ENCODE data around the gene UBE2N.

The UBE2N gene

GRCh38 chr12:93429852-93430251 lies 11.9 kb downstream of the UBE2N start:
- Histone ChIP-seq H3K4me1 (ENCODE audit: control insufficient read depth in 2 of 2, insufficient read depth in 2 of 2, low read length in 2 of 2) (peaks cover 10 to 16% of the 10 kb centered on the region in 2 donors), H3K27me3 (ENCODE audit: control insufficient read depth in 2 of 2, insufficient read depth in 2 of 2, low read length in 2 of 2) (no peaks in the 10 kb centered on the region), H3K27ac (ENCODE audit: low read depth in 2 of 2, low read length in 2 of 2) (no peak overlapping the region), H3K36me3 (ENCODE audit: control insufficient read depth in 2 of 2, insufficient read depth in 2 of 2, low read length in 2 of 2) (no peaks in the 10 kb centered on the region), H3K4me3 (ENCODE audit: low read length in 2 of 2) (no peak overlapping the region), H3K9ac (ENCODE audit: low read depth in 1 of 2, low read length in 2 of 2) (no peak overlapping the region), H3K9me3 (ENCODE audit: control insufficient read depth in 2 of 2, low read length in 2 of 2) (no peaks in the 10 kb centered on the region)

- no peaks in the 10 kb centered on the region for H3K9me3 ChIP-seq (ENCODE audit: control insufficient read depth in 2 of 2, low read length in 2 of 2)
- no peak overlapping the region for H3K27ac ChIP-seq (ENCODE audit: low read depth in 2 of 2, low read length in 2 of 2)
- H3K27me3 ChIP-seq (ENCODE audit: control insufficient read depth in 2 of 2, insufficient read depth in 2 of 2, low read length in 2 of 2): no peaks in the 10 kb centered on the region
- no peaks in the 10 kb centered on the region for H3K36me3 ChIP-seq (ENCODE audit: control insufficient read depth in 2 of 2, insufficient read depth in 2 of 2, low read length in 2 of 2)
- H3K4me3 ChIP-seq (ENCODE audit: low read length in 2 of 2): no peak overlapping the region
- H3K9ac ChIP-seq (ENCODE audit: low read depth in 1 of 2, low read length in 2 of 2): no peak overlapping the region
- peaks cover 10 to 15% of the 10 kb centered on the region in 2 donors for H3K4me1 ChIP-seq (ENCODE audit: control insufficient read depth in 2 of 2, insufficient read depth in 2 of 2, low read length in 2 of 2)
Measured at GRCh38 chr12:93429448-93429847, 12.3 kb downstream of the UBE2N start.

- Histone ChIP-seq H3K9me3 (ENCODE audit: control insufficient read depth in 2 of 2, low read length in 2 of 2) (no peaks in the 10 kb centered on the region), H3K27ac (ENCODE audit: low read depth in 2 of 2, low read length in 2 of 2) (no peak overlapping the region), H3K4me1 (ENCODE audit: control insufficient read depth in 2 of 2, insufficient read depth in 2 of 2, low read length in 2 of 2) (peaks cover 10 to 15% of the 10 kb centered on the region in 2 donors)
Measured at GRCh38 chr12:93427779-93428564, 13.8 kb downstream of the UBE2N start.

GRCh38 chr12:93426412-93426805 lies 15.3 kb downstream of the UBE2N start:
- H3K36me3 ChIP-seq (ENCODE audit: control insufficient read depth in 2 of 2, insufficient read depth in 2 of 2, low read length in 2 of 2): no peaks in the 10 kb centered on the region
- no peaks in the 10 kb centered on the region for H3K27me3 ChIP-seq (ENCODE audit: control insufficient read depth in 2 of 2, insufficient read depth in 2 of 2, low read length in 2 of 2)
- H3K4me3 ChIP-seq (ENCODE audit: low read length in 2 of 2): no peak overlapping the region
- H3K4me1 ChIP-seq (ENCODE audit: control insufficient read depth in 2 of 2, insufficient read depth in 2 of 2, low read length in 2 of 2): peaks cover 10 to 15% of the 10 kb centered on the region in 2 donors
- H3K9ac ChIP-seq (ENCODE audit: low read depth in 1 of 2, low read length in 2 of 2): no peak overlapping the region
- H3K27ac ChIP-seq (ENCODE audit: low read depth in 2 of 2, low read length in 2 of 2): no peak overlapping the region
- no peaks in the 10 kb centered on the region for H3K9me3 ChIP-seq (ENCODE audit: control insufficient read depth in 2 of 2, low read length in 2 of 2)

More at GRCh38 chr12:93427779-93428564, 13.8 kb downstream of the UBE2N start:
- H3K36me3 ChIP-seq (ENCODE audit: control insufficient read depth in 2 of 2, insufficient read depth in 2 of 2, low read length in 2 of 2): no peaks in the 10 kb centered on the region
- no peak overlapping the region for H3K4me3 ChIP-seq (ENCODE audit: low read length in 2 of 2)
- no peaks in the 10 kb centered on the region for H3K27me3 ChIP-seq (ENCODE audit: control insufficient read depth in 2 of 2, insufficient read depth in 2 of 2, low read length in 2 of 2)
- no peak overlapping the region for H3K9ac ChIP-seq (ENCODE audit: low read depth in 1 of 2, low read length in 2 of 2)

- Histone ChIP-seq H3K27me3 (ENCODE audit: control insufficient read depth in 2 of 2, insufficient read depth in 2 of 2, low read length in 2 of 2) (no peaks in the 10 kb centered on the region), H3K4me1 (ENCODE audit: control insufficient read depth in 2 of 2, insufficient read depth in 2 of 2, low read length in 2 of 2) (peaks cover 10 to 15% of the 10 kb centered on the region in 2 donors), H3K36me3 (ENCODE audit: control insufficient read depth in 2 of 2, insufficient read depth in 2 of 2, low read length in 2 of 2) (no peaks in the 10 kb centered on the region), H3K9me3 (ENCODE audit: control insufficient read depth in 2 of 2, low read length in 2 of 2) (no peaks in the 10 kb centered on the region), H3K27ac (ENCODE audit: low read depth in 2 of 2, low read length in 2 of 2) (no peak overlapping the region), H3K9ac (ENCODE audit: low read depth in 1 of 2, low read length in 2 of 2) (no peak overlapping the region), H3K4me3 (ENCODE audit: low read length in 2 of 2) (no peak overlapping the region)
Measured at GRCh38 chr12:93425736-93426411, 15.9 kb downstream of the UBE2N start.

GRCh38 chr12:93422050-93422449 lies 19.7 kb downstream of the UBE2N start:
- Histone ChIP-seq H3K4me1 (ENCODE audit: control insufficient read depth in 2 of 2, insufficient read depth in 2 of 2, low read length in 2 of 2) (peaks cover 10 to 15% of the 10 kb centered on the region in 2 donors), H3K9ac (ENCODE audit: low read depth in 1 of 2, low read length in 2 of 2) (no peak overlapping the region), H3K4me3 (ENCODE audit: low read length in 2 of 2) (no peak overlapping the region), H3K36me3 (ENCODE audit: control insufficient read depth in 2 of 2, insufficient read depth in 2 of 2, low read length in 2 of 2) (no peaks in the 10 kb centered on the region), H3K27me3 (ENCODE audit: control insufficient read depth in 2 of 2, insufficient read depth in 2 of 2, low read length in 2 of 2) (no peaks in the 10 kb centered on the region), H3K27ac (ENCODE audit: low read depth in 2 of 2, low read length in 2 of 2) (no peak overlapping the region), H3K9me3 (ENCODE audit: control insufficient read depth in 2 of 2, low read length in 2 of 2) (no peaks in the 10 kb centered on the region)

- H3K27me3 ChIP-seq (ENCODE audit: control insufficient read depth in 2 of 2, insufficient read depth in 2 of 2, low read length in 2 of 2): no peaks in the 10 kb centered on the region
- H3K9ac ChIP-seq (ENCODE audit: low read depth in 1 of 2, low read length in 2 of 2): no peak overlapping the region
- H3K4me3 ChIP-seq (ENCODE audit: low read length in 2 of 2): peak overlapping the region in 1 of 2 donors; percentile 23
- H3K27ac ChIP-seq (ENCODE audit: low read depth in 2 of 2, low read length in 2 of 2): no peak overlapping the region
- H3K4me1 ChIP-seq (ENCODE audit: control insufficient read depth in 2 of 2, insufficient read depth in 2 of 2, low read length in 2 of 2): no peaks in the 10 kb centered on the region
- no peaks in the 10 kb centered on the region for H3K36me3 ChIP-seq (ENCODE audit: control insufficient read depth in 2 of 2, insufficient read depth in 2 of 2, low read length in 2 of 2)
- no peaks in the 10 kb centered on the region for H3K9me3 ChIP-seq (ENCODE audit: control insufficient read depth in 2 of 2, low read length in 2 of 2)
Measured at GRCh38 chr12:93419388-93420034, 22.2 kb downstream of the UBE2N start.

GRCh38 chr12:93417967-93418480 lies 23.7 kb downstream of the UBE2N start:
- no peak overlapping the region for H3K9ac ChIP-seq (ENCODE audit: low read depth in 1 of 2, low read length in 2 of 2)
- no peaks in the 10 kb centered on the region for H3K9me3 ChIP-seq (ENCODE audit: control insufficient read depth in 2 of 2, low read length in 2 of 2)
- no peaks in the 10 kb centered on the region for H3K27me3 ChIP-seq (ENCODE audit: control insufficient read depth in 2 of 2, insufficient read depth in 2 of 2, low read length in 2 of 2)
- H3K4me3 ChIP-seq (ENCODE audit: low read length in 2 of 2): no peak overlapping the region
- H3K27ac ChIP-seq (ENCODE audit: low read depth in 2 of 2, low read length in 2 of 2): no peak overlapping the region
- peaks cover 0 to under 1% of the 10 kb centered on the region in 2 donors for H3K4me1 ChIP-seq (ENCODE audit: control insufficient read depth in 2 of 2, insufficient read depth in 2 of 2, low read length in 2 of 2)
- H3K36me3 ChIP-seq (ENCODE audit: control insufficient read depth in 2 of 2, insufficient read depth in 2 of 2, low read length in 2 of 2): no peaks in the 10 kb centered on the region

- Histone ChIP-seq H3K27me3 (ENCODE audit: control insufficient read depth in 2 of 2, insufficient read depth in 2 of 2, low read length in 2 of 2) (no peaks in the 10 kb centered on the region), H3K4me1 (ENCODE audit: control insufficient read depth in 2 of 2, insufficient read depth in 2 of 2, low read length in 2 of 2) (peaks cover 0 to 2% of the 10 kb centered on the region in 2 donors), H3K9me3 (ENCODE audit: control insufficient read depth in 2 of 2, low read length in 2 of 2) (no peaks in the 10 kb centered on the region), H3K36me3 (ENCODE audit: control insufficient read depth in 2 of 2, insufficient read depth in 2 of 2, low read length in 2 of 2) (no peaks in the 10 kb centered on the region), H3K27ac (ENCODE audit: low read depth in 2 of 2, low read length in 2 of 2) (peak overlapping the region in 1 of 2 donors; percentile 38), H3K9ac (ENCODE audit: low read depth in 1 of 2, low read length in 2 of 2) (no peak overlapping the region), H3K4me3 (ENCODE audit: low read length in 2 of 2) (no peak overlapping the region)
Measured at GRCh38 chr12:93415723-93416464, 25.9 kb downstream of the UBE2N start.

Data from mucosa of rectum (tissue), 2 donors.